HG02870 (cell line): ENCODE measurements around the gene VAV2.

Experiments used
- ATAC-seq: cut with Tn5 transposase; IDR thresholded peaks from one replicate; pipeline ENCODE4 v1.9.1; 2021; ENCODE audit warnings: mild to moderate bottlenecking, moderate library complexity; ENCODE audit not compliant: unreplicated experiment

Gene VAV2

DNA sequence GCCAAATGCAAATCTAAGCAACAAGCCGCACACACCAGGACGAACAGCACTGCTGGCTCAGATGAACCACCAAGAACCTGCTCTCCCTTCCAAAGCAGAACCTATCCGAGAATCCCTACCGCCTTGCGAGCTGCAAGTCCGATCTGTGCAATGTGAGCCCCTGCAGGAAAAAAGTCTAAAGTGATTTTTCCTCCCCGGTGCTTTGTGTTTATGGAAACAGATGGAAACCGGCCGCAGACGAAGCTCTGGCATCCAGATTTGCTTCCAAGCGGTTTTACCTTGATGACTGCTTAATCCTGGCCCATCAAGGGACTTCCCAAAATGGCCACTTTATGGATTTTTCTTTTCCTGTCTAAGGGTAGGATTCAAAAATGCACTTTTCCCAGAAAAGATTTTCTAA lies 112.5 kb downstream of the VAV2 start:
- ATAC-seq: no peak

- ATAC-seq: no peak
Measured at GRCh38 chr9:133878402-133878801, 113.7 kb downstream of the VAV2 start.

- no peak for ATAC-seq
Measured at GRCh38 chr9:133877967-133878366, 114.2 kb downstream of the VAV2 start.

- ATAC-seq: no peak
Measured at GRCh38 chr9:133877327-133877726, 114.8 kb downstream of the VAV2 start.

DNA sequence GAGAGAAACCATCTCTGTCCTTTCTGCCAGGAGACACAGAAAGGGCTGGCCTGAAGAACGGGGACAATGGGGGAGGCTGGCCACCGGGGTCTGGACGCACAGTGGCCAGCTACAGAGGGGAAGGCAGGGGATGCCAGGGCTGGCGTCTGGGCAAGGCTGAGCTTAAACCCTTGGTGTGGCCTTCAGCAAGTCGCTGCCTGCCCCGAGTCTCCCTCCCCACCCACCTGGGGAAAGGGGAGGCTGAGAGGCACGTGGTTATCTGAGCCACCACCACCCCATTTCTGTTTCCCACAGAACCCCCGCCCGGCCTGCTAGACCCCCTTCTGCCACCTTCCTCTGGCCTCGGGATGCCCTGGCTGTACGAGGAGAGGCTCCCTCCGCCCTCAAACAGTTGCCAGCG lies 115.3 kb downstream of the VAV2 start:
- ATAC-seq: no peak

DNA sequence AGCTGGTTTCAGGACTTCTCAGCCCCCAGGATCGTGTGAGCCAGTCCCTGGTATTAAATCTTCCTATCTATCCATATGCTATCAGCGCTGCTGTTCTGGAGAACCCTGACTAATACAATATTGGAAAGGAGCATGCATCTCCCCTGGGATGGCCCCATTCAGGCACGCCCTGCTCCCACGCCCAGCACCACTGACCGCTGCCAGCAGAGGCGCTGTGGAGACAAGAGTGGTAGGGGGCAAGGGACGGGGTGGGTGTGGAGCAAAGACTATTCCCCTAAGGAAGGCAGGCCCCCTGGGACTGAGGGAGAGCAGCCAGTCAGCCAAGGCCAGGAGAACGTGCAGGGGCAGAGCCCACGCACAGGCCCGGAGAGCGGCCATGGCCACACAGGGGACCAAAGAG lies 116.0 kb downstream of the VAV2 start:
- ATAC-seq: no peak

- no peak for ATAC-seq
Measured at GRCh38 chr9:133875131-133875530, 117.0 kb downstream of the VAV2 start.

DNA sequence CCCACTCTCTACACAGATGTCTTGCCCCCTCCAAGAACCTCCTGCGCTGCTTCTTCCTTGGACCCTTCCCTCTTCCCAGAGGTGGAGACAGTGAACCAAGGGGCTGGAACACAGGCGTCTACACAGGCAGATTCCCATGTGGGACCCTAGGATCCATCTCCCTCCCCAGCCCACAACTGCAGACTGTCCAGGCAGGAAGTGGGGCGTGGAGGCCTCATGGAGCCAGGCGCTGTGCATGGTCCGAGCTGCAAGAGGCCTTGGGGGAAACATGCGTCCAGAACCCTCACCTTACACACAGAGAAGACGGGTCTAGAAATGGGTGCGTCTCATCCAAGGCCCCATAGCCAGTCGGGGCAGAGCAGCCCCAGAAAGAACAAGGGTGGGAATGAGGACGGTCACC lies 117.5 kb downstream of the VAV2 start:
- no peak for ATAC-seq

DNA sequence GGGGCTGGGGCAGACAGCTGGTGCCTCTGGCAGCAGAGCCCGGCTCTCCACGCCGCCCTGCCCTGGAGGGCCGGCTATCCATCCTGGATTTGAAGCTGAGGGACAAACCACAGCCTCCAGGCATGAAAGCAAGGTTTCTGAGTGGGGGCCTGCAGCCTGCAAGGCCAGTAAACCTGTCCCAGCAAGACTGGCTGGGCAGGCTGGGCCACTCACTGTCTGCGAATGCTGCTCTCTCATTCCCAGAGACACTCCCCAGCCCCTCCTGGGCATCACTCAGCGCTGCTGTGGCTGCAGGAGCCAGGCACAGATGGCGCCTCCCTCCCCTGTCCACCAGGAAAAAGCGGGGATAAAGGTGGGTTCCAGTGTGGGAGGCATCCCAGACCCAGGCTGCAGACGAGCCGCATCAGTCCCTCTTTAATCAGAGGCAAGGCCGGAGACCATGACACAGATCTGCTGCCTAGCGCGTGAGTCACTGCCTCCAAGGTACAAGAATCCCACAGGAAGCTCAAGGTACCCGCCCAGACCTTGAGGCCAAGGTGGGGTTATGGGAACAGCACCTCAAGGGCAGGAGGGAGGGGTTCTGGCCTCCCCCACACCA lies 118.0 kb downstream of the VAV2 start:
- ATAC-seq: no peak

GRCh38 chr9:133873461-133873891 lies 118.6 kb downstream of the VAV2 start:
- no peak for ATAC-seq

GRCh38 chr9:133873009-133873408 lies 119.1 kb downstream of the VAV2 start:
- ATAC-seq: no peak

DNA sequence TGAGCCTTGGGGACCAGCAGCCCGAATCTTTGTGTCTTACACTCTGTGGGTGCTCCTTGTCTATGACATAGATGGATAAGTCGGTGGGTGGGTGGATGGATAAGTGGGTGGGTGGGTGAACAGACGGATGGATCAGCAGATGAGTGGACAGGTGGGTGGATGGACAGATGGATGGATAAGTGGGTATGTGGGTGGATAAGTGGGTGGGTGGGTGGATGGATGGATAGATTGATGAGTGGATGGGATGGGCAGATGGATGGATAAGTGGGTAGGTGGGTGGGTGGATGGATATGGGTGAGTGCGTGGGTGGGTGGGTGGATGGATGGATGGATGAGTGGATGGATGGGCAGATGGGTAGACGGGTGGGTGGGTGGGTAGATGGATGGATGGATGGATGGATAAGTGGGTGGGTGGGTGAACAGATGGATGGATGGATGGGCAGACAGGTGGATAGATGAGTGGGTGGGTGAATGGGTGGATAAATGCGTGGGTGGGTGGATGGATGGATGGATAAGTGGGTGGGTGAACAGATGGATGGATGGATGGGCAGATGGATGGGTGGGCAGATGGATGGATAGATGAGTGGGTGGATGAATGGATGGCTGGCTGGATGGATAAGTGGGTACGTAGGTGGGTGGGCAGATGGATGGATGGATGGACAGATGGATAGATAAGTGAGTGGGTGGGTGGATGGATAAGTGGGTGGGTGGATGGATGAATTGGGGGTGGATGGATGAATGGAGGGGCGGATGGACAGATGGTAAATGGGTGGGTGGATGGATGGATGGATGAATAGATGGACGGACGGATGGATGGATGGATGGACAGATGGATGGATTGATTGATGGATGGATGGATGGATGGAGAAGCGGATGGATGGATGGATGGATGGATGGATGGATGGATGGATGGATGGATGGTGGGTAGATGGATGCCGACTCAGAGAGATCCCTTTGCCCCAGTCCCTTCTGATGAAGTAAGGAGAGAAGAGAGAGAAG lies 121.2 kb downstream of the VAV2 start:
- ATAC-seq: no peak

- ATAC-seq: no peak
Measured at GRCh38 chr9:133869674-133870405, 122.3 kb downstream of the VAV2 start.

- ATAC-seq: no peak
Measured at GRCh38 chr9:133868203-133868602, 123.9 kb downstream of the VAV2 start.

DNA sequence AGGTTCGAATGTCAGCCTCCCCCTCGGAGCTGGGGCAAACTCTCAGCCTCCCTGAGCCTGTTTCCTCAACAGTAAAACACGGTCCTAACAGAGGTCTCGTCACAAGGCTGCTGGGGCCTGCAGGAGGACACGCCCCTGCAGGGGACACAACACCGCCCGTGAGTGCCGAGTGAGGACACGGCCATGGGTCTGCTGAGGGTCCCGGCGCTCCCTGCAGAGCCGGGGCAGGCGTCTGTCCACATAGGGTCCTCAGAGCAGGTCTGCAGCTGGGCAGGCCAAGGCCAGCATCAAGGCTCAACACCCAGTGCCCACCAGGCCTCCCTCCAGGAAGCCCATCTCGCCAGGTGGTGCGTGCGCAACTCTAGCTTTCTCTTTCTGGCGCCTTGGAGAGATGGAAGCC lies 125.2 kb downstream of the VAV2 start:
- ATAC-seq: no peak

DNA sequence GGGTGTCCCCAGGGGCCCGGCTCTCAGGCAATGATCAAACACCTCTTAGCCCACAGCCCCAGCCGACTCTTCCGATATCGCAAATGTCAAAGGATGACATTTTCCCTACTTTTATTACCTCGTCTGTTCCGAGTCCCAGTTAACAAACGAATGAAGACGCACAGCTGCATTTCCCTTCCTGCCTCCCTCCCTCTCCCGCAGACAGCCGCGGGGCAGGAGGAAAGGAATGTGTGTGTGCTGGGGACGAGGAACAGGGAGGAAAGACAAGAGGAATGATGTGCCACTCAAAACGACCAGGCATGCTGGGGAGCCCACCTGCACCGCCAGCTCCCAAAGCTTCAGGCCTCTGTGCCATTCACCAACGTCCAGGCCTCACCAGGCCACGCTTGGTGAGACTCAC lies 128.1 kb downstream of the VAV2 start:
- no peak for ATAC-seq

DNA sequence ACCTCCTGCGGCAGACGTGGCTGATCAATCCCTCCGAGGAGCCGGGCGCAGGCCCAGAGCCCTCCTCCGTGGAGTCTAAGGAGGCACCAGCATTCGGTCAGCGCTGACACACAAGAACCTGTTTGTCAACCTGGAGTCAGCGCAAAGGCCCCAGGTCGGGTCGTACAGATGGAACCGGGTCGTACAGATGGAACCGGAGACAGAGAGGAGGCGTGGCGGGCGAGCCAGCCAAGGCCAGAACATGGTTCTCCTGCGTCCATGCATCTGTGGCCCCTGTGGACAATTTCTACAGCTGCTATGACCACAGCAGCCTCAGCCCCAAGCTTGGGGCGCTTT lies 128.9 kb downstream of the VAV2 start:
- ATAC-seq: no peak

- ATAC-seq: no peak
Measured at GRCh38 chr9:133862585-133863256, 129.4 kb downstream of the VAV2 start.

DNA sequence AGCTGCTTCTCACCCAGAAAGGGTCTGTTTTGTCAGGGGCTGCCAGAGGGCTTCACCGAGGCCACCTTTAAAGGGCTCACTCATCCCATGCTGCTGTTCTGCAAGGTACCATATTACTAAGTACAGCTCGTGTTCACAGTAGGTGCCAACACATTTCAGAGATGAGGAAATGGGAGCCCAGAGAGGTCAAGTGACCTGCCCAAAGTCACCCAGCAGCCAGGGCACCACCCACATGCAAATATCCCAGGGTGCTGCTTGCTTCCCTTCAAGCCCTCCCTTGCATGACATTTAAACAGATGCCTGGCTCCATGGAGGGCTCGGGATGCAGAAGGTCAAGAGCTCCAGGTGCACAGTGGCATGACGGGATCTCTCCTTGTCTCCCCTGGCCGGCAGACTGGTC lies 130.4 kb downstream of the VAV2 start:
- no peak for ATAC-seq

DNA sequence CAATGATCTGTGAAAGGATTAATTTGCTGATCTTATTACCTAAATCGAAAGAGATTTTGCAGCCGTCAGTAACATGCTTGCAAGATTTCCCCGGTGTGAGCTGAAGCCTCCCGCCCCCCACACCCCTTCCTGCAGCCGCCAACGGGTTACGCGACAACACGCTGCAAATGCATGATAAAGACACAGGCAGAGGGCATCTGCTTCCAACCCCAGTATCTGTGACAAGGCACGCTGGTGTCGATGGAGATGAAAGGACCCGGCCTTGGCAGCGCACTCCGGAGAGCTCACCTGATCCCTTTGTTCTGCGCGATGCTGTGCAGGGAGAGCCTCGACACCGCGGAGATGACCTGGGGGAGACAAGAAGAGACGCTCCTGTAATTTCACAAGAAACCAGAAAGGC lies 131.0 kb downstream of the VAV2 start:
- no peak for ATAC-seq

- ATAC-seq: no peak
Measured at GRCh38 chr9:133858771-133859170, 133.4 kb downstream of the VAV2 start.
